Uterus (tissue), 2 donors: ENCODE measurements around the gene BBX.

Experiments
- CTCF ChIP-seq, 4 experiments: fragments of 200-600 bp in 2 of 4; fragments of 450-650 bp in 2 of 4; sonication (generic) in 2 of 4; IDR thresholded peaks; one replicate each; pipeline ENCODE4 v1.5.1; 2016 to 2019; ENCODE audit warnings: antibody characterized with exemption in 4 of 4, mild to moderate bottlenecking in 2 of 4, moderate library complexity in 1 of 4
- POLR2A ChIP-seq, 2 donors: fragments of 450-650 bp; IDR thresholded peaks; one replicate each; pipeline ENCODE4 v1.6.1; 2016; ENCODE audit warnings: antibody characterized with exemption in 2 of 2, mild to moderate bottlenecking in 1 of 2, moderate library complexity in 1 of 2

- TF ChIP-seq CTCF (IDR thresholded peaks at IDR 0.05) (no peak), POLR2A (IDR thresholded peaks at IDR 0.05) (no peak)
These were observed 58.5 kb downstream of the BBX start for GRCh38 chr3:107581230-107581629.
